ENCODE measurements around the gene CPB1.

Gene CPB1

GRCh38 chr3:148883163-148883562 is 55.6 kb downstream of the CPB1 start:
- no peak for TF ChIP-seq GATA2 (IDR thresholded peaks at IDR 0.05; ENCODE audit: low read depth, low read length)
- TF ChIP-seq GATA3 (IDR thresholded peaks at IDR 0.05; ENCODE audit: low read depth, low read length), result no peak

GRCh38 chr3:148884261-148884660 is 56.6 kb downstream of the CPB1 start:
- no peak for TF ChIP-seq GATA3 (IDR thresholded peaks at IDR 0.05; ENCODE audit: low read depth, low read length)
- TF ChIP-seq GATA2 (IDR thresholded peaks at IDR 0.05; ENCODE audit: low read depth, low read length), result no peak

- TF ChIP-seq GATA2 (IDR thresholded peaks at IDR 0.05; ENCODE audit: low read depth, low read length) (no peak), GATA3 (IDR thresholded peaks at IDR 0.05; ENCODE audit: low read depth, low read length) (no peak)
Measured at GRCh38 chr3:148889828-148890227, 62.2 kb downstream of the CPB1 start.

GRCh38 chr3:148896062-148896461 is 68.5 kb downstream of the CPB1 start:
- TF ChIP-seq GATA3 (IDR thresholded peaks at IDR 0.05; ENCODE audit: low read depth, low read length) (no peak), GATA2 (IDR thresholded peaks at IDR 0.05; ENCODE audit: low read depth, low read length) (no peak)

- TF ChIP-seq GATA2 (IDR thresholded peaks at IDR 0.05; ENCODE audit: low read depth, low read length) (no peak), GATA3 (IDR thresholded peaks at IDR 0.05; ENCODE audit: low read depth, low read length) (no peak)
Measured at GRCh38 chr3:148901987-148902791, 74.6 kb downstream of the CPB1 start.

GRCh38 chr3:148903022-148903442 is 75.4 kb downstream of the CPB1 start:
- TF ChIP-seq GATA3 (IDR thresholded peaks at IDR 0.05; ENCODE audit: low read depth, low read length) (no peak), GATA2 (IDR thresholded peaks at IDR 0.05; ENCODE audit: low read depth, low read length) (no peak)

- TF ChIP-seq GATA3 (IDR thresholded peaks at IDR 0.05; ENCODE audit: low read depth, low read length) (no peak), GATA2 (IDR thresholded peaks at IDR 0.05; ENCODE audit: low read depth, low read length) (no peak)
Measured at GRCh38 chr3:148903941-148904340, 76.3 kb downstream of the CPB1 start.

- TF ChIP-seq GATA3 (IDR thresholded peaks at IDR 0.05; ENCODE audit: low read depth, low read length) (no peak), GATA2 (IDR thresholded peaks at IDR 0.05; ENCODE audit: low read depth, low read length) (no peak)
Measured at GRCh38 chr3:148906667-148907066, 79.1 kb downstream of the CPB1 start.
